HepG2 (cell line): ENCODE measurements around the gene BMP6. TPM values are rescaled to one million over a fixed set of nuclear protein-coding genes. Genes with fewer than 3 reads are reported as not detected.

Experiments
- ATAD3A ChIP-seq: sonication (generic); formaldehyde crosslinking; IDR thresholded peaks from 2 replicates; pipeline ENCODE4 v1.4.0; 2020; ENCODE audit warnings: missing genetic modification reagents
- CBFB ChIP-seq: sonication (generic); formaldehyde crosslinking; IDR thresholded peaks from 2 replicates; pipeline ENCODE4 v1.4.0; 2020; ENCODE audit warnings: missing genetic modification reagents
- E2F5 ChIP-seq: sonication (generic); formaldehyde crosslinking; conservative IDR thresholded peaks from 2 replicates; pipeline ENCODE4 v1.4.0; 2020; ENCODE audit warnings: missing genetic modification reagents
- EEA1 ChIP-seq: sonication (generic); formaldehyde crosslinking; IDR thresholded peaks from 2 replicates; pipeline ENCODE4 v1.5.1; 2020; ENCODE audit warnings: mild to moderate bottlenecking, missing genetic modification reagents, borderline replicate concordance
- EED ChIP-seq: sonication (generic); formaldehyde crosslinking; IDR thresholded peaks from 2 replicates; pipeline ENCODE4 v1.5.0; 2020; ENCODE audit warnings: mild to moderate bottlenecking, missing genetic modification reagents
- FIP1L1 ChIP-seq: fragments of 200-400 bp; formaldehyde crosslinking; IDR thresholded peaks from 2 replicates; pipeline ENCODE4 v1.6.1; 2018; ENCODE audit warnings: low read depth, mild to moderate bottlenecking, low read length, moderate library complexity, borderline replicate concordance; ENCODE audit not compliant: insufficient read depth
- FOXA3 ChIP-seq: IDR thresholded peaks from 2 replicates; pipeline ENCODE4 v1.6.1; 2016; ENCODE audit warnings: missing genetic modification reagents, missing compliant biosample characterization
- HMG20B ChIP-seq: conservative IDR thresholded peaks from 2 replicates; pipeline ENCODE4 v1.6.1; 2016; ENCODE audit warnings: missing genetic modification reagents, missing compliant biosample characterization
- HMGA1 ChIP-seq: sonication (generic); formaldehyde crosslinking; conservative IDR thresholded peaks from 2 replicates; pipeline ENCODE4 v1.4.0; 2020; ENCODE audit warnings: missing genetic modification reagents
- KLF16 ChIP-seq, 2 experiments: sonication (generic) in 1 of 2; formaldehyde crosslinking in 1 of 2; IDR thresholded peaks; 2 replicates each; pipeline versions ENCODE4 v1.6.1 to v1.8.0; 2016 to 2023; ENCODE audit warnings: missing genetic modification reagents in 2 of 2, missing compliant biosample characterization in 1 of 2
- MAF1 ChIP-seq: sonication (generic); formaldehyde crosslinking; IDR thresholded peaks from 2 replicates; pipeline ENCODE4 v1.5.0; 2020; ENCODE audit warnings: missing genetic modification reagents, borderline replicate concordance
- MLLT10 ChIP-seq: sonication (generic); formaldehyde crosslinking; IDR thresholded peaks from 2 replicates; pipeline ENCODE4 v1.4.0; 2020; ENCODE audit warnings: missing genetic modification reagents
- NAIF1 ChIP-seq: sonication (generic); formaldehyde crosslinking; IDR thresholded peaks from 2 replicates; pipeline ENCODE4 v1.5.0; 2020; ENCODE audit warnings: mild to moderate bottlenecking, missing genetic modification reagents, borderline replicate concordance
- NCOA5 ChIP-seq: sonication (generic); formaldehyde crosslinking; IDR thresholded peaks from 2 replicates; pipeline ENCODE4 v1.4.0; 2020; ENCODE audit warnings: missing genetic modification reagents
- NFYC ChIP-seq: IDR thresholded peaks from 2 replicates; pipeline ENCODE4 v1.6.1; 2016; ENCODE audit warnings: missing genetic modification reagents, missing compliant biosample characterization
- NR2F2 ChIP-seq: IDR thresholded peaks from 2 replicates; pipeline ENCODE4 v1.6.1; 2012; ENCODE audit warnings: low read depth, inconsistent platforms, borderline replicate concordance
- NR2F6 ChIP-seq, 2 experiments: IDR thresholded peaks; 2 replicates each; pipeline ENCODE4 v1.6.1; 2016; ENCODE audit warnings: antibody characterized with exemption in 1 of 2, mild to moderate bottlenecking in 1 of 2
- PREB ChIP-seq: sonication (generic); formaldehyde crosslinking; IDR thresholded peaks from 2 replicates; pipeline ENCODE4 v1.4.0; 2020; ENCODE audit warnings: missing genetic modification reagents
- SIN3A ChIP-seq: IDR thresholded peaks from 2 replicates; pipeline ENCODE4 v1.6.1; 2011; ENCODE audit warnings: low read depth, mild to moderate bottlenecking, control low read depth, low read length, borderline replicate concordance
- SPEN ChIP-seq: sonication (generic); formaldehyde crosslinking; IDR thresholded peaks from 2 replicates; pipeline ENCODE4 v1.5.1; 2020; ENCODE audit warnings: low read depth, mild to moderate bottlenecking, missing genetic modification reagents
- THAP8 ChIP-seq: sonication (generic); formaldehyde crosslinking; IDR thresholded peaks from 2 replicates; pipeline ENCODE4 v1.5.1; 2020; ENCODE audit warnings: missing genetic modification reagents, mild to moderate bottlenecking, borderline replicate concordance
- ZFAT ChIP-seq: sonication (generic); formaldehyde crosslinking; conservative IDR thresholded peaks from 2 replicates; pipeline ENCODE4 v1.8.1; 2023; ENCODE audit warnings: missing genetic modification reagents, inconsistent platforms
- ZNF101 ChIP-seq: sonication (generic); formaldehyde crosslinking; IDR thresholded peaks from 2 replicates; pipeline ENCODE4 v1.4.0; 2020; ENCODE audit warnings: mild to moderate bottlenecking, low read depth, missing genetic modification reagents, borderline replicate concordance
- ZNF224 ChIP-seq: sonication (generic); formaldehyde crosslinking; IDR thresholded peaks from 2 replicates; pipeline ENCODE4 v1.5.0; 2020; ENCODE audit warnings: mild to moderate bottlenecking, missing genetic modification reagents
- ZNF672 ChIP-seq: sonication (generic); formaldehyde crosslinking; IDR thresholded peaks from 2 replicates; pipeline ENCODE4 v1.8.1; 2022; ENCODE audit warnings: missing genetic modification reagents
- ZNF720 ChIP-seq: sonication (generic); formaldehyde crosslinking; IDR thresholded peaks from 2 replicates; pipeline ENCODE4 v1.4.0; 2020; ENCODE audit warnings: missing genetic modification reagents
- ZNF776 ChIP-seq: sonication (generic); formaldehyde crosslinking; IDR thresholded peaks from 2 replicates; pipeline ENCODE4 v1.4.0; 2020; ENCODE audit warnings: mild to moderate bottlenecking, missing genetic modification reagents
- ZNF784 ChIP-seq: sonication (generic); formaldehyde crosslinking; IDR thresholded peaks from 2 replicates; pipeline ENCODE4 v1.5.1; 2020; ENCODE audit warnings: missing genetic modification reagents, mild to moderate bottlenecking, borderline replicate concordance
- ZSCAN22 ChIP-seq: sonication (generic); formaldehyde crosslinking; IDR thresholded peaks from 2 replicates; pipeline ENCODE4 v1.4.0; 2020; ENCODE audit warnings: mild to moderate bottlenecking, missing genetic modification reagents
- polyA plus RNA-seq, 8 experiments: library from polyadenylated mRNA; depleted of rRNA in 3 of 8; stranded (reverse) in 7 of 8; unstranded in 1 of 8; fragments of >200 nt; fragmentation: Illumina TruSeq in 4 of 8; extraction: Trizol in 4 of 8; gene quantifications; 2 replicates each; pipeline versions ENCODE4 v1.2.1 to v1.2.3, GENCODE V29; 2011 to 2016; ENCODE audit warnings: low read depth in 4 of 8, missing spikeins in 1 of 8, mixed read lengths in 1 of 8; ENCODE audit not compliant: insufficient read depth in 1 of 8
- total RNA-seq, 5 experiments: library from RNA; depleted of rRNA; stranded (reverse); fragments of >200 nt; fragmentation: Illumina TruSeq; extraction: Trizol; gene quantifications; 2 replicates each; pipeline ENCODE4 v1.2.3, GENCODE V29; 2016; ENCODE audit warnings: low read depth in 1 of 5

Gene BMP6
- total and polyA plus RNA-seq, 2 of the 13 experiments (the other 11 are each of a cell fraction or from before 2014, with no cell fraction given), result 0.09 to 0.18 TPM

GRCh38 chr6:7697820-7698623 is 27.9 kb upstream of the BMP6 start (continued):
- TF ChIP-seq E2F5 (CRISPR knock-in tag) (no peak), EED (CRISPR knock-in tag) (no peak), FIP1L1 (no peak), HMG20B (CRISPR knock-in tag) (peak; percentile 32; the same call in 1 of the 2 replicates), ZFAT (CRISPR knock-in tag) (no peak), NAIF1 (0 out of 2 replicates have a peak, but pooled peaks have one; percentile 43), NR2F6 (IDR thresholded peaks at IDR 0.05) (no peak), NR2F6 (CRISPR knock-in tag; IDR thresholded peaks at IDR 0.05) (no peak), ZNF720 (CRISPR knock-in tag) (no peak), NR2F2 (no peak), ZNF101 (CRISPR knock-in tag) (no peak), ATAD3A (CRISPR knock-in tag) (no peak), SIN3A (no peak), FOXA3 (CRISPR knock-in tag) (peak; percentile 91), ZSCAN22 (no peak), KLF16 (CRISPR knock-in tag; IDR thresholded peaks at IDR 0.05) (peak in 1 of 2 experiments; percentile 92; a peak in 2 of 4 replicates), THAP8 (CRISPR knock-in tag) (no peak), ZNF672 (CRISPR knock-in tag) (no peak), ZNF776 (CRISPR knock-in tag) (no peak), MAF1 (CRISPR knock-in tag) (no peak), CBFB (CRISPR knock-in tag) (no peak), SPEN (CRISPR knock-in tag) (no peak), NFYC (CRISPR knock-in tag) (no peak), HMGA1 (CRISPR knock-in tag) (no peak), ZNF784 (no peak), PREB (CRISPR knock-in tag) (no peak), ZNF224 (CRISPR knock-in tag) (no peak), NCOA5 (CRISPR knock-in tag) (no peak), MLLT10 (CRISPR knock-in tag) (no peak), EEA1 (no peak)
